ENCODE measurements around the gene AKR7A2.

AKR7A2 gene

DNA sequence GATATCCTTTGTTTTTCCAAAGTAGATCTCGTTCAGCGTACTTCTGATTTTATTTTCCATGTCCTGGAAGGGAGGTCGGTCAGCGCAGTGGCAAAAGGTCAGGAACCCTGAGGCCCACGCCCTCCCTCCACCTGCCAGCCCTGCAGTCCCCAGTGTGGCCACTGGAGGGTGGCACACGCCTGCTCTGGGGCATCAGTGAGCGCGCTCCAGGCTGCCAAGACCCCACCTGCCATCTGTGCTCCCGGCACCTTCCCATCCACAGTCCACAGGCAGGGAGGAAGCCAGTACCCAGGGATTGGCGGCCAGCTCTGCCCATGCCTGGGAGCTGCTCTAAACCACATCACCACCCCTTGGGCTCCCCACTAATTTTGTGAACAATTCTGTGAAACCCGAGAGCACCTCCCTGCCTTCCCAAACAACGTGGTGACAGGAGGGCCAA is 32.4 kb upstream of the AKR7A2 start:
- no peak for DNase-seq

DNA sequence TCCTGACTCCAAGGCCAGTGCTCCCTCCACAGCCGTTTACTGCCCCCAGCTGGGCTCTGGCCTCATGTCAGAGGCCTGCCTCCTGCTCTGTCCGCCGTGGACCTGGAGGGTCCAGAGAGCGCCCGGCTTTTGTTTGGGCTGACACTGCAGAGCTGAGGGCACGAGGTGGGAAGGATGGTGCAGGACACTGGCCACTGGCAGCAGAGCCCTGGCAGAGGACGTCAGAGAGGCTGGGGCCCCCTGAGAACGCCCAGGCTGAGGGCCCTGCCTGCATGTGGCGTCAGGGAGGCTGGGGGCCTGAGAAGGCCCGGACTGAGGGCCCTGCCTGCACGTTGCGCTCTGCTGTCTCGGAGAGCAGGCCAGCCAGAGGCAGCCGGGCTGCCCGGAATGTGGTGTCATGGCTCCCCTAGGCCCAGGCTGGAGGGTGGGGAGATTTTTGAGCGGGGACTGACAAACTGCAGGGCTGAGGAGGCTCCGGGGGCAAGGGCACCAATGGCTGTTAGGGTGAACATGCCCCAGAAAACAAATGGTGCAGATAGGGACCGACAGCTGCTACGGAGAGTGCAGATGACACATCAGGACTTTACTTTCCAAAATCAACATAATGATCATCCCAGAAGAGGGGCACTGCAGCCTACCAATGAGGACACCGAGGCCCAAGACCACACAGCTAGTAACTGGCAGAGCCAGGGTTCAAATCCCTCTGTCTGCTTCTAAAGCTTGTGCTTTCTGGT is 31.8 kb upstream of the AKR7A2 start:
- DNase-seq = no peak

DNA sequence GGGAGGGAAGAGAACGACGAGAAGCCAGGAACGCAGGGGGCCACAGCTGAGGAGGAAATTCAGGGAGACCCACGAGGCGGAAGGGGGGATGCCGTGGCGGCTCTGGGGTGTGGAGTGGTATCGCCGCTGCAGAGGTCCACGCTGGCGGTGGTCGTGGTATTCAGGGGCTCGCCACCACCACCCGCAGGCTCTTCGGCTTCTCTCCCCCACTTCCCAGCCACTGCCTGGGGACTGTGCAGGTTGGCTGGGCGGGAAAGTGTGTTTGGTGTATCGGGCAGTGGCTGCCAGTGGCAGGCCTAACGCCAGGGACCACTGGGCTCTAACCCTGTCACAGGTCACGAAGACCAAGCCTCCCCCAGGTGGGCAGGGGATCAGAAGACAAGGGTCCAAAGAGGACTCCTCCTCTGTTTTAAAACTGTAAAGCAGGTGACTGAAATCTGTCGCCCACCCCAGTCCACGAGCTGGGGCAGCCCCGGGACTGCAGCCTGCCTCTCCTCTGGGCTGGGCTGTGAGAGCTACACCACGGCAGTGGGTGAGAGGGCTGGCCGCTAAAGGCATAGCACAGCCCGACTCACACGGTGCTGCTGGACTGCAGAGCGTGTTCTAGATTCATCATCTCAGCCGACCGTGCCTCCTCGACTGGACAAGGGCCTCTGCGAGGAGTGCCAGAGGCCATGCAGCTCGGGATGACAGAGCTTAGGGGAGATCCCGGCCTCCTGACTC is 31.1 kb upstream of the AKR7A2 start:
- no peak for DNase-seq

DNA sequence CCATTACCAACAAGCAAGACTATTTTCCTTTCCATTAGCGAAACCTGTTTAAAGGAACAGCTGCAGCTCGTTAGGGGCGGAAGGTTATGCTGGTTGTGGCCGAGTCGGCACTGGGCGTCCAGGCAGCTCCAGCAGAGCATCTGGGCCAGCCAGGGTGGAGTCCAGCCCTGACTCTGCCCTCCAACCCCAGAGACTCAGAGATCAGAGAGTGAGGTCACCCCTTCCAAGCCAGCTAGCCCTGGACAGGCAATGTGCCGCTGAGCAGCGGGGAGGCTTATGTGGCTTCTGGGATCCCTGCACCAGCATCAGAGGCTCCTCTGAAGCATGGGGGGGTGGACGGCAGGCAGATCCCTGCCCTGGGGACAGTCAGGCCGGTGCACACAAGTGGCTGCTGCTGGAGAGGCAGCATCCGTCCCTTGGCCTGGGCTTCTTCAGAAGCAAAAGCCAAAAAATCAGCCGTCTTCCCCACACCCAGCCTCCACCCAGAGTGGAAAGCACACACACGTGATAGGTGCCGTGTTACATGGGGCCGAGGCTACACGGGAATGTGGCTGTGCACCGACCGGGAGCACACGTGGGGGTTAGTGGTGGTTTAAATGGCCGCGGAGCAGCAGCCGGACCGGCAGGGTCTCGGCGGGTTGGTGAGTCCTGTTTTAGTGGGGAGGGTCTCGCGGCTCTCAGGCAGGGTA is 30.3 kb upstream of the AKR7A2 start:
- DNase-seq = no peak

DNA sequence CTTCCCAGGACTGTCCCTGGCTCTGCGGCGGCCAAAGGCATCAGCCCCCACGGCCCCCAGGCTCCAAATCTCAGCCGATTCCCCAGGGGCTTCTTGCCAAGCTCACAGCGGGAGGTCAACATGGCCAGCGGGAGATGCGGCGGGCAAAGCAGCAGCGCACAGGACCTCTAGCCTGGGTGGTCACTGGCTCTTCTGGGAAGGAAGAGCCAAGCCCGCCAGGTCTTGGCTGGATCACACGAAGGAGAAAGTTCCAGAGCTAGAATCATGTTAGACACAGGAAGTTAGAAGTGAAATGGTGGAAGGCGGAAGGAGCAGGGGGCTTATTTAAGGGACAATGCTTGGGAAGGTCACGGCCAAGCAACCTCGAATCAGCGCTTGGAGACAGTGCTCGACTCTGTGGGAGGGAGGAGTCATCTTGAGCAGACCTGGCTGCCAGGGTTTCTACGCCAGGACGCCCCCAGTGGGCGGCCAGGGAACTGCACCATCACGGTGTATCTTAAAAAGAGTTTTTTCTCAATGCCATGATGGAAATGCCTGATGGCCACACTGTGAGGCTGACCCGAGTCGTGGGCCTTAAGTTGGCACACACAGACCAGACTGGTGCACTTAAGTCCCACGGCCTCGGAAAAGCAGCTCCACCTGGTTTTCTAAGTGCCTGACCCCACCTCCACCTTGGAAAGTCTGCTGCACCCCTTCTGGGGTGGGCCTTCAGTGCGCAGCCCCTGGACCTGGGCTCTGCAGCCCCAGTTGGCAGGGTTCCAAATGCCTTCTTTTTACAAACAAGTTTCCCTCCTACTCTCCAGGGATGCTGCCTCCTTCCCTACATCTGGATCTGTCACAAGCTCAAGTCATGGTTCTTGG is 29.5 kb upstream of the AKR7A2 start:
- no peak for DNase-seq

DNA sequence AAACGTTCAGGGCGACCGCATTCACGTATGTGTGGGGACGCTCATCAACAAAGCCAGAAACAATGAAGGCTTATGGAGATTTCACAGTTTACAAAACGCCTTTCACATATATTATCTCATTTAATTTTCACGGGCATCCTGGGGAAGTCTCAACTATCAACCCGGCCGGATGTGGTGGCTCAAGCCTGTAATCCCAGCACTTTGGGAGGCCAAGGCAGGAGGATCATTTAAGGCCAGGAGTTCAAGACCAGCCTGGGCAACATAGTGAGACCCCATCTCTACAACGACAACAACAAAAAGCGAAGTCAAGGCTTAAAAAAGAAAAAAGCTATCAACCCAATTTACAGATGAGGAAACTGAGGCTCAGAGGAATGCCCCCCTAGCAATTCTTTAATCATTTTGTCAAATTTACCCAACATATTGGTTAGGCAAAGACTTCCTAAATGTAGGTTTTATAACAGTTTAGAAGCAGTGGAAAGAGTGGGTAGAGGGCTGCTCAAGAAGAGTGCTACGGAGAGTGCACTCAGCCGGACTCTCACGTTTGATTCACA is 28.5 kb upstream of the AKR7A2 start:
- DNase-seq = no peak

DNA sequence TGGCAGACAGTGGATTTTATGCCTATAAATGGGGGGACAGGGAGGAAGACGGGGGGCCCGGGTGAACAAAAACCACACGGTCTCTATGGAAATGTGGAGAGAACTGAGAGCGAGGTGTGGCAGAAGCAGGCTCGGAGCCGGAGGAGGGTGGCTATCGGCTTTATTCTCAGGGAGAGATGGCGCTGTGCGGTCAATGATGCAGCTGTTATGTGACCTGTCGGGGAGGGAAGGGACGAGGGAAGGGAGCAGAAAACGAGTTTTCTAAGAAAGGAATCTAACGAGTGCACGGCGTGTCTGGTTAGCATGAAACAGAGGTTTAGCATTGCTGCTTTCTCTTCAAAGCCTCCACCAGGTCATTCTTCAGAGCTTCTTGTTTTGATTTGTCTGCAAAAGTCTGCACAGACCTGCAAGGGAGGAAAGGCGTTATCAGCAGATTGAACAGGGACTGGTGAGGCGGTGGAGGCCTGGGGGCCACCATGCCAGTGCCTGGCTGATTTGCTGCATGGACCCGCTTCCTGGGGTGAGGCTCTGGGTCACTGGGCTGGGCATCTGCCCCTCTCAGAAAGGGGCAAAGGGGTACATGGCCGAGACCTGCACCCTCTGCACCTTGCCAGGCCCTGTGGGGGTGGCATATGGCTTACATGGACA is 27.4 kb upstream of the AKR7A2 start:
- DNase-seq = no peak

DNA sequence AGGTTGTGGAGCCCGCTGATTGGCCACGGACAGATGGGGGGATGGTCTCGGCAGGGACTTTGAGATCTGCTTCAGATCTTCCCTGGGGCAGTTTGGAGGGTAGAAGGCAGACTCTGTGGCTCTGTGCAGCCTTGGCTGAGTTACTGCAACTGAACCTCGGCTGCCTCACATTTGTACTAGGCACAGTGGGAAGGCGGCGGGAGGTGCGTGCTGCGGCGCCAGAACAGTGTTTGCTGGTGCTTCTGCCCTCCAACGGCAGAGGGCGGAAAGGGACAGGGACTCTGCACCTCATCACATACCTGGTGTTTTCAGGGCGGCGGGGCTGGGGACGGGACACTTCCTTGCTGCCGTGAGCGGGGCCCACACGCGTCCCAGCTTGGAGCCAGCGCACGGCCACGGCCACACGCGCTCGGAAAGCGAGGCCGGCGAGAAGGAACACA is 26.4 kb upstream of the AKR7A2 start:
- peak; percentile 56 for DNase-seq

DNA sequence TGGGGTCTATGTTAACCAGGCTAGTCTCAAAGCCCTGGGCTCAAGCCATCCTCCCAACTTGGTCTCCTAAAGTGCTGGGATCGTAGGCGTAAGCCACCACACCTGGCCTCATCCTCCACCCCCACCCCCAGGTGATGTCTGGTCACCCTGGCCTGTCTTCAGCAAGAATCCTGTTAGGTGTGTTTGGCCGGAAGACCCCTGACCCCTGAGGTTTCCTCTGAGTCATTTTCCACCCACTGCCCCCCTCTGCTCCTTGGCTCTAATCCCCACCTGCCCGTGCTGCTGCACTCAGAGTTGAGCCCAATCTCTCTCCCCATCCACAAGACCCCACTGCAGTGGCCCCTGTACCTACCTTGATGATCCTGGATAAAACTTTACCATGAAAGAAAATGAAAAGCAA is 25.3 kb upstream of the AKR7A2 start:
- no peak for DNase-seq

DNA sequence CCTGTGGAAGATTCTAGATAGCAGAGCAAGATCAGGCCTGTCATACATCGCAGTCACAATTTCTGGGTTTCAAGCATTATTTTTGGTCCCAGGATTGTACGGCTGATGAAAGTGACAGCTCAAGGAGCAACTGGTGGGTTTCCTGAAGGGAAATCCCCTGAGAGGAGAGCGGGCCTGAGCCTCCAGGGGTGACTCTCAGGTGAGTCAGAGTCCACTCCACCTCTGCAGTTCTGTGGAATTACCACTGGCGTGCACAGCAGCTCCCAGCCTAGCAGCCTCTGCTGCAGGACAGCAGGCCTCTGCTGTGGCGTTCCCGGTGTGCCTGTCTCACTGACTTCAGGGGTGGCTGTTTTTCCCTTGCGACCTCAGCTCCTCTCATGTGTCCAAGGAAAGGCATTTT is 24.6 kb upstream of the AKR7A2 start:
- DNase-seq = no peak

DNA sequence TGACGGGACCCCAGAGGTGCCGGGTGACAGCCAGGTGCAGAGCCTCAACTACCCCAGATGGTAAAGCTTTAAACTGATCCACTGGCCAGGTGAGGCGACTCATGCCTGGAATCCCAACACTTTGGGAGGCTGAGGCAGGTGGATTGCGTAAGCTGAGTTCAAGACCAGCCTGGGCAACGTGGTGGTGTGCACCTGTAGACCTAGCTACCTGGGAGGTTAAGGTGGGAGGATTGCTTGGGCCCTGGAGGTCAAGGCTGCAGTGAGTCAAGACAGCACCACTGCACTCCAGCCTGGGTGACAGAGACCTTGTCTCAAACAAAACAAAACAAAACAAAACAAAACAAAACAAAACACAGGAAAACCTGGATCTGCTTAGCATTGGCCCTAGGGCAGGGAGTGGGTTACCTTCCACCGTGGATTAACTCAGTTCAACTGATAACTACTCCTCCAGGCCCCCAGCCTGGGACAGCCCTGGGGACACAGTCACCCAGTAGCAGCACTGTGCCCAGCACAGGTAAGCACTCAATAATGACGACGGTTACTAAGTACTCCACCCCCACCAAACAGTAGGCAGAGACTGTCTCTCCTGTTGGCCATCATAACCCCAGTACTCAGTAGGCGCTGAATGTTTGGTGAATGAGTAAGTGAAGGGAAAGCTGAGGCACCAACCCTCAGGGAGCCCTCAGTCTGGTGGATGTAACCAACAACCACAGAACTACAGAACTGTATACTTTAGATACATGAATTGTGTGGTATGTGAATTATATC is 21.8 kb upstream of the AKR7A2 start:
- DNase-seq = no peak

DNA sequence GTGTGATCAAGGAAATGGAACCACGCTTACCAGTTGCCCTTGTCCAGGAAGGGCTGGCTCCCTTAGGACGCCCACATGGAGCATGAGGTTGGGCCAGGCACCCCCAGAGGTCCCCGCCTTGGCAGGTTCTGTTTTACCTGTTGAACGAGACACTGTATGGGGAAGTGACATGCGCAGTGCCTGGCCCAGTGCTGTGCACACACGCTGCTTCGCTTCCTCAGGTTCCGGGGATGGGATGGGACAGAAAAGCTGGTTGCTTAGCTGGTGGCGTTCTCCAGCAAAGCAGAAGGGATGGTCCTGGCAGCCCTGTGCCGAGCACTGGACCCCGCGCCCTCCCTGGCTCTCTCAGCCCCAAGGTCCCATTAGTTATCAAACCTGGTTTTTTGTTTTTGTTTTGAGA is 20.9 kb upstream of the AKR7A2 start:
- no peak for DNase-seq

DNA sequence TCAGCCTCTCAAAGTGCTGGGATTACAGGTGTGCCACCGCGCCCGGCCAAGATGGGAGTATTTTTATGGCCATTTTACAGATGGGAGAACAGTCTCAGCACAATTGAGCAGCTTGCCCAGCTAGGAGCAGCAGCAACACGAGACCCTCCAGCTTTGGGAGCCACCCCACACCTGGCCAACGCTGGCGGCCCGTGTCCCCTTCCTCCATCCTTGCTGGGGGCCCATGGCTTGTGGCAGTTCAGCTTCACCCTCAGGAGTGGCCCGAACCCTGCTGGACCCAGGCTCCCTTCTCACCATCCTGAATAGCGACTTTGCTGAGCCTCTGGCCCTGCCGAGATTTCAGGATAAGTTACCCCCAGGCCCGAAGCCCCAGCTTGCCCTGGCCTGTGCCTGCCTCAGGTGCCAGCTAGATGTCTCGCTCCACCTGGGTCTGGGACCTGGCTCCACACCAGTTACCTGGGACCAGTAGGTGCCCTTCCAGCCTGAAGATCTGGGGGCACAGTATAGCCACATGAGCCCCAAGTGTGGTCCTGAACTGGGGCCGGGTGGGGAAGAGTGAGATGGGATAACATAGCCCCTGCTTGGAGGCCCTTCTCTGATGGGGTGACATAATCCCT is 19.4 kb upstream of the AKR7A2 start:
- DNase-seq = no peak

DNA sequence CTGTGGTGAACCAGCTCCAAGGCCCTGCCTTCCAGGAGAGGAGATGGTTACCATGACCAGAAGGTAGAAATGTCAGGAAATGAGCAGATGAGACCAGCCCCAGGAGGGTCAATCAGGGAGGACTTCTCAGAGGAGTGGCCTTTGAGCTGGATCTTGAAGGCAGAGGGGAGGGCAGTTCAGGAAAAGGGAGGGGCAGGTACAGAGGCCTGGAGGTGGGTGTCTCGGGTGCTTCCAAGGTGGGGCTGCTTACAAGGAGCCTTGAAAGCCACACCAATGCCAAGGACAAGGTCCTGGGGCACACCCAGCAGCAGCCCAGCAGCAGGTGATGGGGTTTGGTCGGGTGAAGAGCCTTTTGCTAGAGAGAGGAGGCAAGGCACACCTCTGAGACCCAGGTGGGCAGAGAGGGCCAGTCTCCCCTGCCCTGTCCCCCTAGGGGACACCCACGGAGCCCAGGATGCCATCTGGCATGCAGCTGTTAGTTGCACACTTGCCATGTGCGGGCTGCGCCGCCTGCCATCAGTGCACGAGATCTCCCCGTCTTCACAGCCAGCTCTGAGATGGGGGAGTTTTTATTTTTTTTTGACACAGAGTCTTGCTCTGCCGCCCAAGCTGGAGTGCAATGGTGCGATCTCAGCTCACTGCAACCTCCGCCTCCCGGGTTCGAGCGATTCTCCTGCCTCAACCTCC is 18.6 kb upstream of the AKR7A2 start:
- DNase-seq = no peak

DNA sequence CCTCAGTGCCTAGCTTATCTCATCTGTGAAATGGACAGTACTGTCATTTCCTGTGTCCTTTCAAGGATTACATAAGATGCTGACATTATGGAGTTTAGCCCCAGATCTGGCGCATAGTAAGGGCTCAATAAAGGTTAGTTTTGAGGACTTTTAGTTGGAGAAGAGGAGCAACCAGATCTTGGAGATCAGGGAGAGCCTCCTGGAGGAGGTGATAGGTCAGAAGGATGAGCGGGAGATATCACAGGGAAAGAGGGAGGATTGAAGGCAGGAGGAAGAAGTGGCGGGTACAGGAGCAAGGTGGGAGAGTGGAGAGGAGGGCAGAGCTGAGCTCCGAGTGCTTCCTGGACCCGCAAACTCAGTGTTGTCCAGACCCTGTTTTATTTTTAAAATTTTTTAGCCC is 17.7 kb upstream of the AKR7A2 start:
- DNase-seq = no peak

DNA sequence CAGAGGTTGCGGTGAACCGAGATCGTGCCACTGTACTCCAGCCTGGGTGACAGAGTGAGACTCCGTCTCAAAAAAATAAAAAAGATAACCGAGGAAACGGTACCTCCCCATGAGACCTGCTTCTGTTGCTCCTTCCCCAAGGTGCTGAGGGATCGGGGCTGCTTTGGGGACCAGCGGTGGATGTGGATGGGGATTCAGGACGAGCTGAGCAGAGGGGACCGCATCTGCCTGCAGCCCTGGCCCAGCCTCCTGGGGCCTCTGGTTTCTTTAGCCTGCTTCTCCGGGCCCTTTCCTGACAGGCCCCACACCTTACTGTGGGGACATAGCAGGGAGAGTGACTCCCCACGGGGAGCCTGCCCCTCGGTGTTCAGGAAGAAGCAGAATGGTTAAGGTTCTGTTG is 17.2 kb upstream of the AKR7A2 start:
- DNase-seq = no peak

DNA sequence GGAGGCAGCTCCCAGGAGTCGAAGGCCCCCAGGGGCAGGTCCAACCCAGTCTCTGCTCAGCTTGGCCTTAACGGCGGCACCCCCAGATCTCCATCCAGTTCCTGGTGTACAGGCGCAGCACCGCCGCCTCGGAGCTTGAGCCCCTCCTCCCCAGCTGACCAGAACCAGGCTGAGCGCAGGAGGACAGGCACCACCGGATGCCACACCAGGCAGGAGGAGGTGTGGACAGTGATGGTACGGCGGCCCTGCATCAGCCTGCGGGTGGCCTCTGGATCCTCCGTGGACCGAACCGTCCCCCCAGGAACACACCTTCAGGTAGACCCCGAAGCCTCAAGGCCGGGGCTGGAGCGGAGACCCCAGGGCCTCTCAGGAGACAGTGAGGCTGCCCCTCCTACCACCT is 16.5 kb upstream of the AKR7A2 start:
- no peak for DNase-seq

DNA sequence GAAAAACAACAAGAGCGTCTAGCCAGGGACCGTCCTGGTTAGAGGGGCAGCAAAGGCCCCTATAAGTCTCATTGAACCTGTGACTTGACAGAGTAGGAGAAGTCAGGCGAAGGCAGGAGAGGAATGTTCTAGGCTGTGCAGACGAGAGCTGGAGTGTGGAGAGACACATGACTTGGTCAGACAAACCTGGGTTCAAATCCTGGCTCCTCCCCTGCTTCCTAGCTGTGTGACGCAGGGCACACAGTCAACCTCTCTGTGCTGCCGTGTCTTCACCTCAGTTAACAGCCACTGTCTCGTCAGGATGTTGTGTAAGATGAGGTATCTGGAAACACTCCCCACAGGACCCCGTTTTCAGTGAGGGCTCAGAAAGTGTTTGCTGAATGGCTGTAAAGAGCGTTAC is 15.8 kb upstream of the AKR7A2 start:
- DNase-seq = no peak

DNA sequence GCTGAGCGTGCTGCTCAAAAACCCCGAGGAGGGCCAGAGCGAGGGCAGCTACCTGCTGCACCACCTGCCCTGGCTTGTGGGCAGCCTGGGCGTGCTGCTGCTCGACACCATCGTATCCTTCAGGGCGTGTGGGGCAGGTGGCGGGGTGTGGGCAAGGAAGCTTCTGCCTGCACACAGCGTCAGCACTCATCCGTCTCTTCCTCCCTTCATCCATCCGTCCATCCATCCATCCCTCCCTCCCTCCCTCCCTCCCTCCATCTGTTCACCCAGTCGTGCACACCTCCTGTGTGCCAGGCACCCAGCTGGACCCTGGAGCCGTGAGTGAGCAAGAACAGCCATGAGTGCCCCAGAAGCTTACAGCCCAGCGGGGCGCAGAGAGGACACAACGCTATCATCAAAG is 15.4 kb upstream of the AKR7A2 start:
- DNase-seq = no peak

DNA sequence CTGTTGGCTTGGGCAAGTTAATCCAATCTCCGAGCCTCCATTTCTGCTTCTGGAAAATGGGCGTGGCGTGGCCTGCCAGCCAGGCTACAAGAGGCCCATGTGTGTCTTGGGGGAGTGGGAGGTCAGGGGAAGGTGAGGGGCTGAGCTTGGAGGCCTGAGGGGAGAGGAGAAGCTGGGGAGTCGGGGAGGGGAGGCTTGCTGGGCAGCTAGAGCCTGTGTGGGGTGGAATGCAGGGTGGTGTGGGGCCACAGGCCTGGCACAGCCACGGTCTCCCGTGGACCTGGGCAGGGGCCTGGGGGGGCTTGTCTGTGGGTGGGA is 14.8 kb upstream of the AKR7A2 start:
- DNase-seq = no peak

All from right kidney (tissue), 1 donor.